NCI-H146 (cell line): ENCODE data around the gene C2orf68.
"Not testable (repeated sequence)": the region's sequence is repeated elsewhere in the genome, so short reads cannot be mapped to it uniquely, and the experiment has no call there.

ENCODE experiments used
- DNase-seq: peaks from one replicate; lab custom pipeline; 2025; lab: John Stamatoyannopoulos, UW

Gene C2orf68

GRCh38 chr2:85628658-85629057, 16.8 kb upstream of the C2orf68 start:
- no peak for DNase-seq

GRCh38 chr2:85623991-85624390, 12.1 kb upstream of the C2orf68 start:
- no peak for DNase-seq

- no peak for DNase-seq
These were observed 9.5 kb upstream of the C2orf68 start for GRCh38 chr2:85621338-85621737.

DNA sequence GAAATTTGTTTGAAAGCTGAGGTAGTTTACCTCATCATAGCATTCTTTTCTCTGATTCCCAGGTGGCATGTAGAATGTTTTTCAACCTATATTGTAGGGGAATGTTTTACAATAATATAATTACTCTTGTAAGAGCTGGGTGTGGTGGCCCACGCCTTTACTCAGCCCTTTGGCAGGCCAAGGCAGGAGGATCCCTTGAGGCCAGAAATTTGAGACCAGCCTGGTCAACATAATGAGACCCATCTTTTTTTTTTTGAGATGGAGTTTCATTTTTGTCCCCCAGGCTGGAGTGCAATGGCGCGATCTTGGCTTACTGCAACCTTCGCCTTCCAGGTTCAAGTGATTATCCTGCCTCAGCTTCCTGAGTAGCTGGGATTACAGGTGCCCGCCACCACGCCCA, 7.8 kb upstream of the C2orf68 start:
- DNase-seq = no peak

DNA sequence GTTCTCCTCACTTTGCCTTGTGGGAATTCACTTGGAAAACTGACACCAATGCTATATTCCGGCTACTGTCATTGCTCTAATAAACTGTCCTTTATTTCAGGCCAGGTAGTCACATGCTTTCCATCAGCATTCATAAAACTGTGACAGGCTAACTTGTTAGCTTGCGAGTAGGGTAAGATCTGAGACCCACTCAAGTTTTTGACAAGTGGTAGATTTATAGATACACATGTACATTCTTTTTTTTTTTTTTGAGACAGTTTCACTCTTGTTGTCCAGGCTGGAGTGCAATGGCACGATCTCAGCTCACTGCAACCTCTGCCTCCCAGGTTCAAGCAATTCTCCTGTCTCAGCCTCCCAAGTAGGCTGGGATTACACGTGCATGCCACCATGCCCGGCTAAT, 5.9 kb upstream of the C2orf68 start:
- not testable (repeated sequence) for DNase-seq

GRCh38 chr2:85615413-85615728, 3.5 kb upstream of the C2orf68 start:
- DNase-seq = no peak

- not testable (repeated sequence) for DNase-seq
These were observed 2.9 kb upstream of the C2orf68 start for GRCh38 chr2:85614757-85615156.

- no peak for DNase-seq
These were observed 2.0 kb upstream of the C2orf68 start for GRCh38 chr2:85613717-85614515.

- no peak for DNase-seq
These were observed 605 bp downstream of the C2orf68 start for GRCh38 chr2:85611217-85611704.

GRCh38 chr2:85607268-85608215, 4.3 kb downstream of the C2orf68 start:
- no peak for DNase-seq

DNA sequence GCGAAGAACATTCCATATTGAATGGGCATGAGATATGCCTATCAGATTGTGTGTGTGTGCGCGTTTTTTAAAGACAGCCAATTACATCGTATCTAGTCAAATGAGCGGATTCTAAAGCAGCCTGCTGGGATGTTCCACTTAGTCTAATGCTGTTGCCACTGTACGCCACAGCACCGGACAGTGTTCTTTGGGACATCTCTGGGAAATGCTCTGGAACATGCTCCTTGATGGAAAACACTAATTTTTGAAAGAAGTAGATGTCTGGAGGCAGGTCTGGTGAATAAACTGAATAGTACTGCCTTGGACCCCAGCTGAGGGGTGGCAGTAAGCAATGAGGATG, 5.8 kb downstream of the C2orf68 start:
- DNase-seq = no peak

DNA sequence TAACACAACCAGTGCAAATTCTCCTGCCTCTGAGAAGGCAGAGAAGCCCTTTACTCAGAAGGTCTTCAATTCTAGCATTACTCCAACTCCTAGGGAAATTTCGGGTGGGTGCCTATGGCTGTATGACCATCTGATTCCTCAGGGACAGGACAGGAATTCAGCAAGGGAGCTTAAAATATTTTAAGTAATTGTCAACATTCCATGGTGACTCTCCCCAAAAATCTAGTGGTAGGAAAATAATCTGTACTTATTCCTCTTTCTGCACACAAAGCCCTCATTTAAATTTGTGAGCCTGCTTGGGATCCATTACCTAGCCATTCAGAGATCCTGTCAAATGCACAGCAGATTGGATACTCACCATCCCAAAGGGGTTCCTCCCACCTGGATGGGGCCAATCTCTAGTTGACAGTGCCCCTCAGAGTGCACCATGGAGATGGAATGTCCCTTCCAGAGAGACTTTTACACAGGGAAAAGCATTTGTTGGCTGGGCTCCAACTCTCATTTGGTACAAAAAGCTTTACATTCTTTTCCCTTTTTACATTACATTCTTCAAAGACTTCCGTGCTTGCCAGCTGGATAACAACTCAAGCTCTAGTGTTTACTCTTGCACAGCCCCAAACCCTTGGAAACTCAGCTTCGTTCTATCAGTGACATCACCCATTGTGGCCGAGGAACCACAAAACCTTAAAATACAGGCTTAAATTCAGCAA, 6.3 kb downstream of the C2orf68 start:
- no peak for DNase-seq

- DNase-seq = peak; percentile 34
These were observed 7.1 kb downstream of the C2orf68 start for GRCh38 chr2:85604568-85605339.

- not testable (repeated sequence) for DNase-seq
These were observed 7.8 kb downstream of the C2orf68 start for GRCh38 chr2:85604133-85604444.

DNA sequence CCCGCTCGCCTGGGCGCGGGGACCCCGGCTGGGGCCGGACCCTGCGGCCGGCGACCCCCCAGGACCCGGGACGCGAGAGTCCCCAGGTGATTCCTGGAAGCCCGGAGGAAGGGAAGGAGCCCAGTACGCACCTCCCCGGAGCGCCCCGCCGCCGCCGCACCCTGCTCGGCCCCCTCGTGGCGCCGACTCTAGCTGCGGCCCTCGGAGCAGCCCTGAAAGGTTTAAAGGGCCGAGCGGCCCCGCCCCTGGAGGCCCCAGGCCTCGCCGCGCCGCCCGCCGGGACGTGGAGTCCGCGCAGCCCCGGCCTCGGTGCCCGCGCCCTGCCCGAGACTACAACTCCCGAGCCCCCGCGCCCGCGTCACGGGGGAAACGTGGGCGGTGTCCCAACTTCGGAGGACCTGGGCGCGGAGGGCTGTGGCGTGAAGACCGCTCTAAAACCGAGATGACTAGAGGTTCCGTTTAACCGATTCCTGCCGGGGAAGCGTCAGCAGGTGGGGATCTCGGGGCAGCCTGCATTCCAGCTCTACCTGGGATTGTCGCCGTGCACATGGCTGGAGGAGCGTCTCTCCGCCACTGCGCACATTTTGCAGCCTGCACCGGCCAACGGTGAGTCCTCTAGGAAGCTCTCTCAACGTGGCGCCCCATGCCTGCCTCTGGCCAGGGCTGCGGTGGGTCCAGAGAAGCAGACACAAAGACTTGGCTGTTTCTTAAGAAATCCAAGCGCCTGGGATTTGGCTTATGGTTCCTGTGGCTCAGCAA, 9.2 kb downstream of the C2orf68 start, which contains the start of gene TMEM150A:
Gene TMEM150A, minus strand, starts transcription at position 223 of the 759 bp plus-strand sequence. CDS start 750 bp downstream, outside the sequence.
- peak; percentile 88 for DNase-seq

GRCh38 chr2:85601771-85602475, 9.9 kb downstream of the C2orf68 start:
- DNase-seq = peak; percentile 66

- no peak for DNase-seq
These were observed 10.7 kb downstream of the C2orf68 start for GRCh38 chr2:85600951-85601770.

- DNase-seq = no peak
These were observed 11.7 kb downstream of the C2orf68 start for GRCh38 chr2:85600235-85600575.

DNA sequence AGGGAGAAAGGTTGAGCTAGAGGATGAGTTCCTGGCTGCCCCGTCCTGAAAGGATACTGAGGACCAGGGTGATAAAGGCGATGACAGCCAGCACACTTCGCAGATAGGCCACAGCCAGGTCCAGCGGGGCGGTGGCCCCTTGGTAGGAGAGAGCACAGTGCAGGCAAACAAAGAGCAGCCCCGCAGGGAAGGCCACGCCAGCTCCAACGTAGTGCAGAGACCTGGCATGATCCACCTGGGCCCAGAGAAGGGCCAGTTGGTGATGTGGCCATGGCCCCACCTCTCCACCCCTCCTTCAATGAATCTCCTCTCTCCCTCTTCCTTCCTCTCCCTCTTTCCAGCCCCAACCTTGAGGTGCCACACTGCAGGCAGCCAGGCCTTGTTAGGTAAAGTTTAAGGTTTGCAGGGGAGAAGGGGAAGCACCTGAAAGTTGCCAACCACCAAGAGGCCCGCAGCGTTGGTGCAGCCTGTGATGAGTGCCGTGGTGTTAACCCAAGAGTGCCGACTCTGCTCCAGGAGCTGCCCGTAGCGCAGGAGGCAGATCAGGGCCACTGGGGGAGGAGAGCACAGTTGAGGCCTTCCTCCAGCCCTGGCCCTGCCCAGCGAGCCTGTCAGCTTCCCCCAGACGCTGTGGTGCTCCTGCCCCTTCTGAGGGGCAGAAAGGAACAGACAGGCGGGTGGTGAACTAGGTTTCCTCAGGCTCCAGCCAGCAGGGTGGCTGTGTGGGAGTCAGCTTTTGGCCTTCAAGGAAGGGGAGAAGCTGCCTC, 12.2 kb downstream of the C2orf68 start:
- DNase-seq = no peak
